ENCODE measurements around the gene NKD1. TPM values are rescaled to one million over a fixed set of nuclear protein-coding genes. Genes with fewer than 3 reads are reported as not detected.
A peak's percentile ranks its signal among the peaks of the same experiment; 100 is the strongest.

The NKD1 gene
- total RNA-seq, 6 experiments from 2014 or later, result 0.69 to 2.6 (median 2.1) TPM

- H3K4me1 ChIP-seq, result no peaks in the 10 kb centered on the region
- H3K27me3 ChIP-seq, result no peaks in the 10 kb centered on the region
- no peaks in the 10 kb centered on the region for H3K36me3 ChIP-seq
- DNase-seq (no peak), ATAC-seq (no peak)
- TF ChIP-seq POLR2A (IDR thresholded peaks at IDR 0.05) (no peak), CTCF (IDR thresholded peaks at IDR 0.05) (no peak)
- 78% methylated on average over 2 of the region's 3 CpGs for WGBS (ENCODE audit: insufficient coverage, low coverage, low lambda C conversion rate, missing lambda C conversion rate)
- no peaks in the 10 kb centered on the region for H3K9me3 ChIP-seq
- H3K4me3 ChIP-seq, result no peak overlapping the region
- intact Hi-C loops (cut with DNase I), result no loop called here
- no peak overlapping the region for H3K27ac ChIP-seq
Observed at GRCh38 chr16:50651835-50652438, 103.7 kb downstream of the NKD1 start.

- intact Hi-C loops (cut with DNase I), result no loop called here
- ATAC-seq (no peak), DNase-seq (no peak)
- Histone ChIP-seq H3K9me3 (no peaks in the 10 kb centered on the region), H3K27ac (no peak overlapping the region), H3K27me3 (no peaks in the 10 kb centered on the region), H3K4me1 (no peaks in the 10 kb centered on the region), H3K36me3 (no peaks in the 10 kb centered on the region), H3K4me3 (no peak overlapping the region)
- 71% methylated on average over 13 of the region's 14 CpGs for WGBS (ENCODE audit: insufficient coverage, low coverage, low lambda C conversion rate, missing lambda C conversion rate)
- TF ChIP-seq POLR2A (IDR thresholded peaks at IDR 0.05) (no peak), CTCF (IDR thresholded peaks at IDR 0.05) (no peak)
Observed at GRCh38 chr16:50652836-50653425, 104.7 kb downstream of the NKD1 start.

GRCh38 chr16:50653633-50654519 lies 105.7 kb downstream of the NKD1 start:
- TF ChIP-seq POLR2A (IDR thresholded peaks at IDR 0.05) (no peak), CTCF (IDR thresholded peaks at IDR 0.05) (peak in 1 of 4 donors; percentile 10)
- H3K27ac ChIP-seq, result no peak overlapping the region

GRCh38 chr16:50655558-50656055 lies 107.4 kb downstream of the NKD1 start:
- WGBS (ENCODE audit: insufficient coverage, low coverage, low lambda C conversion rate, missing lambda C conversion rate), result no CpG with 5 or more reads among the region's 3 CpGs
- no peak for ATAC-seq
- Histone ChIP-seq H3K4me3 (no peak overlapping the region), H3K4me1 (no peaks in the 10 kb centered on the region), H3K36me3 (no peaks in the 10 kb centered on the region), H3K27me3 (no peaks in the 10 kb centered on the region), H3K9me3 (no peaks in the 10 kb centered on the region), H3K27ac (no peak overlapping the region)
- TF ChIP-seq CTCF (IDR thresholded peaks at IDR 0.05), result no peak
- DNase-seq, result no peak
- intact Hi-C loops (cut with DNase I), result no loop called here

More at GRCh38 chr16:50653633-50654519, 105.7 kb downstream of the NKD1 start:
- 49% methylated on average over 6 of the region's 11 CpGs for WGBS (ENCODE audit: insufficient coverage, low coverage, low lambda C conversion rate, missing lambda C conversion rate)
- H3K36me3 ChIP-seq, result no peaks in the 10 kb centered on the region
- no peaks in the 10 kb centered on the region for H3K27me3 ChIP-seq
- intact Hi-C loops (cut with DNase I), result no loop called here
- no peak for DNase-seq
- no peaks in the 10 kb centered on the region for H3K4me1 ChIP-seq
- no peak overlapping the region for H3K4me3 ChIP-seq
- ATAC-seq, result peak in 3 of 4 donors; percentile 34 to 76 (median 62)
- no peaks in the 10 kb centered on the region for H3K9me3 ChIP-seq
